GM12878 (cell line): ENCODE results near the gene DUSP22. TPM values are rescaled to one million over a fixed set of nuclear protein-coding genes. Genes with fewer than 3 reads are reported as not detected.

Experiments used
- BCL11A ChIP-seq: IDR thresholded peaks from 2 replicates; pipeline ENCODE4 v1.6.1; 2011; ENCODE audit warnings: low read depth, low read length
- BCLAF1 ChIP-seq: fragments of 450-650 bp; IDR thresholded peaks from 2 replicates; pipeline ENCODE4 v1.6.1; 2017; ENCODE audit warnings: antibody characterized with exemption, mild to moderate bottlenecking, moderate library complexity
- E2F8 ChIP-seq: fragments of 450-650 bp; IDR thresholded peaks from 2 replicates; pipeline ENCODE4 v1.6.1; 2018; ENCODE audit warnings: mild to moderate bottlenecking, low read depth, moderate library complexity; ENCODE audit not compliant: partially characterized antibody
- EGR1 ChIP-seq, 2 experiments: IDR thresholded peaks; 1 replicate in 1 of 2; 2 replicates in 1 of 2; pipeline ENCODE4 v1.6.1; 2011 to 2012; ENCODE audit warnings: low read depth in 2 of 2, low read length in 2 of 2, borderline replicate concordance in 1 of 2, mild to moderate bottlenecking in 1 of 2, moderate library complexity in 1 of 2
- EP300 ChIP-seq, 2 experiments: fragments of 150-350 bp in 1 of 2; IDR thresholded peaks; 2 replicates each; pipeline ENCODE4 v1.6.1; 2011 to 2012; ENCODE audit warnings: low read depth in 2 of 2, low read length in 2 of 2, borderline replicate concordance in 1 of 2, improper control_type of control experiment in 1 of 2, inconsistent platforms in 1 of 2; ENCODE audit not compliant: control insufficient read depth in 1 of 2
- FOXM1 ChIP-seq: IDR thresholded peaks from 2 replicates; pipeline ENCODE4 v1.6.1; 2012; ENCODE audit warnings: low read depth, mild to moderate bottlenecking, inconsistent platforms, low read length, moderate library complexity
- HDGF ChIP-seq: fragments of 450-650 bp; IDR thresholded peaks from 2 replicates; pipeline ENCODE4 v1.6.1; 2016; ENCODE audit warnings: antibody characterized with exemption
- IKZF1 ChIP-seq: fragments of 450-650 bp; conservative IDR thresholded peaks from 2 replicates; pipeline ENCODE4 v1.6.1; 2017; ENCODE audit warnings: antibody characterized with exemption, mild to moderate bottlenecking
- IRF3 ChIP-seq: fragments of 450-650 bp; IDR thresholded peaks from 2 replicates; pipeline ENCODE4 v1.6.1; 2014; ENCODE audit warnings: mild to moderate bottlenecking
- IRF4 ChIP-seq: IDR thresholded peaks from 2 replicates; pipeline ENCODE4 v1.6.1; 2011; ENCODE audit warnings: low read depth, low read length
- KDM1A ChIP-seq: fragments of 200-600 bp; sonication (generic); IDR thresholded peaks from 2 replicates; pipeline ENCODE4 v1.6.1; 2016; ENCODE audit warnings: borderline replicate concordance
- MEF2A ChIP-seq: IDR thresholded peaks from 2 replicates; pipeline ENCODE4 v1.6.1; 2011; ENCODE audit warnings: low read depth, mild to moderate bottlenecking, low read length, moderate library complexity; ENCODE audit not compliant: insufficient read depth
- NKRF ChIP-seq: fragments of 450-650 bp; conservative IDR thresholded peaks from 2 replicates; pipeline ENCODE4 v1.6.1; 2017; ENCODE audit warnings: mild to moderate bottlenecking, moderate library complexity
- NR2F1 ChIP-seq: fragments of 450-650 bp; conservative IDR thresholded peaks from 2 replicates; pipeline ENCODE4 v1.6.1; 2017; ENCODE audit warnings: mild to moderate bottlenecking
- RAD21 ChIP-seq: IDR thresholded peaks from 2 replicates; pipeline ENCODE4 v1.6.1; 2011; ENCODE audit warnings: mild to moderate bottlenecking, low read depth, low read length, moderate library complexity; ENCODE audit not compliant: insufficient read depth
- SMAD5 ChIP-seq: IDR thresholded peaks from 2 replicates; pipeline ENCODE4 v1.6.1; 2016; ENCODE audit warnings: antibody characterized with exemption, low read depth
- SPI1 ChIP-seq: IDR thresholded peaks from 2 replicates; pipeline ENCODE4 v1.6.1; 2011; ENCODE audit warnings: low read depth, mild to moderate bottlenecking, low read length, moderate library complexity, borderline replicate concordance; ENCODE audit not compliant: insufficient read depth
- TBL1XR1 ChIP-seq: IDR thresholded peaks from 2 replicates; pipeline ENCODE4 v1.6.1; 2012; ENCODE audit warnings: low read depth, low read length, improper control_type of control experiment
- ZBED1 ChIP-seq: IDR thresholded peaks from 2 replicates; pipeline ENCODE4 v1.6.1; 2016; ENCODE audit warnings: borderline replicate concordance
- ZNF217 ChIP-seq: fragments of 450-650 bp; IDR thresholded peaks from 2 replicates; pipeline ENCODE4 v1.6.1; 2017; ENCODE audit warnings: antibody characterized with exemption, mild to moderate bottlenecking
- polyA plus RNA-seq, 11 experiments: library from polyadenylated mRNA; depleted of rRNA in 4 of 11; unstranded in 6 of 11; stranded (reverse) in 5 of 11; fragments of >200 nt; fragmentation: Nextera tagmentation in 4 of 11; fragmentation: Illumina TruSeq in 1 of 11; extraction: Ambion mirVana in 4 of 11; extraction: Trizol in 1 of 11; gene quantifications; 1 replicate in 1 of 11; 2 replicates in 10 of 11; pipeline versions ENCODE4 v1.2.1 to v1.2.3, GENCODE V29; 2011 to 2016; ENCODE audit warnings: inconsistent platforms in 2 of 11, missing spikeins in 2 of 11, low read depth in 1 of 11
- total RNA-seq, 4 experiments: library from RNA; depleted of rRNA in 3 of 4; stranded (reverse); fragments of >200 nt in 3 of 4; fragmentation: Illumina TruSeq in 1 of 4; extraction: Trizol in 1 of 4; gene quantifications; 2 replicates each; pipeline versions ENCODE4 v1.2.1 to v1.2.3, GENCODE V29; 2013 to 2021

DUSP22 gene
- total and polyA plus RNA-seq, 10 of the 15 experiments (the other 5 are each of a cell fraction or from before 2014, with no cell fraction given): 78.9 to 156 (median 107) TPM

- TF ChIP-seq E2F8: no peak
- no peak for TF ChIP-seq IRF3
- TF ChIP-seq EP300 (IDR thresholded peaks at IDR 0.05; ENCODE audit: borderline replicate concordance in 1 of 2, control insufficient read depth in 1 of 2, low read depth in 2 of 2, low read length in 2 of 2): 0 out of 4 replicates have a peak, but pooled peaks of 1 of the 2 experiments have one; percentile 30
- TF ChIP-seq SPI1: peak; percentile 91
- no peak for TF ChIP-seq FOXM1
- TF ChIP-seq BCL11A: peak; percentile 50; the same call in 1 of the 2 replicates
- TF ChIP-seq NKRF: no peak
- TF ChIP-seq IRF4: peak; percentile 83; the same call in 1 of the 2 replicates
- peak; percentile 91; the same call in 1 of the 2 replicates for TF ChIP-seq ZBED1
- peak; percentile 97 for TF ChIP-seq MEF2A
- TF ChIP-seq NR2F1: peak; percentile 41; the same call in 1 of the 2 replicates
- TF ChIP-seq BCLAF1: no peak
- no peak for TF ChIP-seq ZNF217
- TF ChIP-seq HDGF: no peak
- no peak for TF ChIP-seq KDM1A
- TF ChIP-seq EGR1 (IDR thresholded peaks at IDR 0.05; ENCODE audit: borderline replicate concordance in 1 of 2, low read depth in 2 of 2, low read length in 2 of 2): no peak; a peak in 1 of 3 replicates
- 0 out of 2 replicates have a peak, but pooled peaks have one; percentile 21 for TF ChIP-seq RAD21
- peak; percentile 34; the same call in 1 of the 2 replicates for TF ChIP-seq TBL1XR1
- 0 out of 2 replicates have a peak, but pooled peaks have one; percentile 43 for TF ChIP-seq SMAD5
- TF ChIP-seq IKZF1: peak; percentile 71
These were observed 44.1 kb downstream of the DUSP22 start (continued) for GRCh38 chr6:336159-337114.
